ENCODE results near the gene STAT4. TPM values are rescaled to one million over a fixed set of nuclear protein-coding genes. Genes with fewer than 3 reads are reported as not detected.

Gene STAT4
- total and polyA plus RNA-seq, 11 donors = 0.32 to 21.5 (median 1.9) TPM

DNA sequence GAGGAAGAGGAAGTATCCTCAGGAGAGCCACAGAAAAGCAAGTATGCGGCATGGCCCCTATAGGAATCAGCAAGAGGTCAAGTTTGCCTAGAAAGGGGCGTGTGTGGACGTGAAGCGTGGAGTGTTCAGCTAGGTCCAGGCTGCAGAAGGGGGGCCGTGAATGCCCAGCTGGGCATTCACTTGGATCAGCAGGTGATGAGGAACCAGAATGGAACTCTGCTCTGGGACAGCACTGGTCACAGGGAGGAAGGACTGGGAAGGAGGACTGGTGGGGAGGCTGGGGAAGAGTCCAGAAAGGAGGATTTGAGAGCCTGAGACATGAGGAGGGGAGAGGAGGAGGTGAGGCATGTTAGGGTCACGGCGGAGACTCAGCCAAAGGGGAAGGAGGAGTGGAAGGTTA lies 156.6 kb downstream of the STAT4 start:
- Histone ChIP-seq H3K36me3 (peaks cover 0 to 100% (median 100%) of the 10 kb centered on the region in 9 donors), H3K4me1 (peaks cover 0 to 18% (median 0%) of the 10 kb centered on the region in 12 donors), H3K27me3 (no peaks in the 10 kb centered on the region), H3K4me3 (no peak overlapping the region), H3K9me3 (no peaks in the 10 kb centered on the region), H3K27ac (no peak overlapping the region)
- ATAC-seq = no peak
- intact Hi-C loops (cut with DNase I) = no loop called here
- 87 to 99% (median 92%) methylated on average over 7 of the region's 7 CpGs for WGBS, 4 donors
- TF ChIP-seq, protein P1, sequence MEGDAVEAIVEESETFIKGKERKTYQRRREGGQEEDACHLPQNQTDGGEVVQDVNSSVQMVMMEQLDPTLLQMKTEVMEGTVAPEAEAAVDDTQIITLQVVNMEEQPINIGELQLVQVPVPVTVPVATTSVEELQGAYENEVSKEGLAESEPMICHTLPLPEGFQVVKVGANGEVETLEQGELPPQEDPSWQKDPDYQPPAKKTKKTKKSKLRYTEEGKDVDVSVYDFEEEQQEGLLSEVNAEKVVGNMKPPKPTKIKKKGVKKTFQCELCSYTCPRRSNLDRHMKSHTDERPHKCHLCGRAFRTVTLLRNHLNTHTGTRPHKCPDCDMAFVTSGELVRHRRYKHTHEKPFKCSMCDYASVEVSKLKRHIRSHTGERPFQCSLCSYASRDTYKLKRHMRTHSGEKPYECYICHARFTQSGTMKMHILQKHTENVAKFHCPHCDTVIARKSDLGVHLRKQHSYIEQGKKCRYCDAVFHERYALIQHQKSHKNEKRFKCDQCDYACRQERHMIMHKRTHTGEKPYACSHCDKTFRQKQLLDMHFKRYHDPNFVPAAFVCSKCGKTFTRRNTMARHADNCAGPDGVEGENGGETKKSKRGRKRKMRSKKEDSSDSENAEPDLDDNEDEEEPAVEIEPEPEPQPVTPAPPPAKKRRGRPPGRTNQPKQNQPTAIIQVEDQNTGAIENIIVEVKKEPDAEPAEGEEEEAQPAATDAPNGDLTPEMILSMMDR (IDR thresholded peaks at IDR 0.05) = no peak
- TF ChIP-seq POLR2A (IDR thresholded peaks at IDR 0.05) = no peak
- no peak for DNase-seq

DNA sequence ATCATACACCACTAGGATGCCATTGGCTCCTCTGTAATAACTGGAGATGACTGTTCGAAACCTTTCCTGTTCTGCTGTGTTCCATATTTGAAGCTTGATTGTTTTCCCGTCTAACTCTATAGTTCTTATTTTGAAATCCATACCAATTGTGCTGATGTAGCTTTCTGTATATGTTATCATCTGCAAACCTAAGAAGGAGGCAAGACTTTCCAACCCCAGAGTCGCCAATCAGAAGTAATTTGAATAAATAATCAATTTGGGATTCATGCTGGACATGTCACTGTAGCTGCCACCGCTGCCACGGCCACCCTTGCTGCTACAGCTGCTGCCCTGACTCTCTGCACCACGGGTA lies 157.5 kb downstream of the STAT4 start:
- ATAC-seq = no peak
- peaks cover 0 to 100% (median 100%) of the 10 kb centered on the region in 9 donors for H3K36me3 ChIP-seq
- H3K27ac ChIP-seq = no peak overlapping the region
- no peak for DNase-seq
- peaks cover 0 to 18% (median 0%) of the 10 kb centered on the region in 12 donors for H3K4me1 ChIP-seq
- no peak overlapping the region for H3K4me3 ChIP-seq
- WGBS, 4 donors = 92 to 96% (median 95%) methylated on average over 6 of the region's 6 CpGs
- TF ChIP-seq, protein P1 (IDR thresholded peaks at IDR 0.05) = no peak
- TF ChIP-seq POLR2A (IDR thresholded peaks at IDR 0.05) = no peak
- H3K27me3 ChIP-seq = no peaks in the 10 kb centered on the region
- no peaks in the 10 kb centered on the region for H3K9me3 ChIP-seq
- intact Hi-C loops (cut with DNase I) = no loop called here

DNA sequence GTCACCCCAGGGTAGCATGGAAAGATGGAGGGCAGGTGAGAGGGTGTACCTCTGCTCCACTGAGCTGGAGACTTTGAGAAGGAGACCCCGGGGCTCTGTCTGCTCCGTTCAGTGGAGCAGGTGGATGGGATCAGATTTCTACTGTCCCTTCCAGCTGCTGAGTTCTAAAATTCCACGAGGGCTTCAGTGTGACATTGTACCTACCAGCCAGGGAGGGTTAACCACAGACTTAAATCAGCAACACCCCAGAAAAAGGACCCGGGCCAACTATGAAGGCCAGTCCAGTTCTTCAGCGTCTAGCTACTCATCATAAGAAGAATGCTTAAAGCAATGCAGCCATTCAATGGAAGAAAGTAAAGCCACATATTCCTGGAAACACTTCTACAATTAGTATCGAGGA lies 160.7 kb downstream of the STAT4 start:
- TF ChIP-seq, protein P1 (IDR thresholded peaks at IDR 0.05) = no peak
- TF ChIP-seq POLR2A (IDR thresholded peaks at IDR 0.05) = no peak
- DNase-seq = no peak
- Histone ChIP-seq H3K4me3 (no peak overlapping the region), H3K9me3 (no peaks in the 10 kb centered on the region), H3K27me3 (no peaks in the 10 kb centered on the region), H3K27ac (no peak overlapping the region), H3K36me3 (peaks cover 0 to 100% (median 100%) of the 10 kb centered on the region in 9 donors), H3K4me1 (peaks cover 0 to 8% (median 0%) of the 10 kb centered on the region in 12 donors)
- ATAC-seq = no peak
- 83 to 91% (median 88%) methylated on average over 6 of the region's 6 CpGs for WGBS, 4 donors
- intact Hi-C loops (cut with DNase I) = no loop called here

DNA sequence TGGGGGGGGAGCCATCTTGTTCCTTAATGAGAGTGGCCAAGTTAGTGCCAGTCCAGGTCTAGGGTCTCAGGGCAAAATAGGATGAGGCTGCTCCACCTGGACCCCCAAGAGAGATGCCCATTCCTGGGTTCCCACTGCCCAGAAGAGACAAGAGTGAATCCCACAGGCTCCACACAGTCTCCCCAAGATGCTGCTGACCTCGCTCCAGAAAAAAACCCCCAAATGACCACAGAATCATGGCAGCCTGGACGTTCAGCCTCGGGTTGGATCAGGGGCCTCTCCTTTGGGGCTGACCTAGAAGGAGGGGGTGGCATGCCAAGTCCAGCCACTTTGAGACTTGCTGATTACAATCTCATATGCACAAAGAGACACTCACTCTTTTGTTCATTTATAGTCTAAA lies 161.9 kb downstream of the STAT4 start:
- Histone ChIP-seq H3K36me3 (peaks cover 0 to 100% (median 100%) of the 10 kb centered on the region in 9 donors), H3K4me3 (no peak overlapping the region), H3K4me1 (peaks cover 0 to 7% (median 0%) of the 10 kb centered on the region in 12 donors), H3K9me3 (no peaks in the 10 kb centered on the region), H3K27me3 (no peaks in the 10 kb centered on the region), H3K27ac (no peak overlapping the region)
- ATAC-seq (no peak), DNase-seq (no peak)
- TF ChIP-seq POLR2A (IDR thresholded peaks at IDR 0.05) = no peak
- TF ChIP-seq, protein P1 (IDR thresholded peaks at IDR 0.05) = no peak
- 92 to 96% (median 95%) methylated on average over 3 of the region's 3 CpGs for WGBS, 4 donors
- intact Hi-C loops (cut with DNase I) = no loop called here

Data from heart left ventricle (tissue), 16 donors.